HG02943 (cell line): Measurements from ENCODE around the gene DUSP10.

Experiments used
- ATAC-seq: cut with Tn5 transposase; IDR thresholded peaks from one replicate; pipeline ENCODE4 v1.9.1; 2021; ENCODE audit warnings: mild to moderate bottlenecking, low read depth, moderate library complexity; ENCODE audit not compliant: unreplicated experiment

DUSP10 gene

DNA sequence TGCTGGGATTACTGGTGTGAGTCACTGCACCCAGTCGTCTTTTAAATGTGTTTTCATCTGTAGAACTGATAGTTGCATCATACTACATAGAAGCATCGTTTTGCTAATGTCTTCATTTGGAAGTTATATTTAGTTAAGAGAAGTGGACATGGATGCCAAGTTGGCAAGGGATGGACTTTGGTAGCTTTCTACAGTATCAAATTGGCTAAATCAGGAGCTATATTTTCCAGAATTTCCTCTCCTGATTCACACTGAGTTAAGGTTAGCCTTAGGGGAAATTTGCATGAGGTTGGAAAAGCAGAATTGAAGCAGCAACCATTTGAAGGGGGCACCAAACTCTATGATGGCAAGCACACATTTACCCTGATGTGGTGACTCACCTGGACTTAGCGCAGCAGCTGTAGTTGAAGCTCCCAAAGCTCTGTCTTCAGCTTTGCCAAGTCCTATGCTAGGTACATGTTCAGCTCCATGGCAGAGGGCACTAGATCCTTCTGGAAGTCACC lies 43.9 kb downstream of the DUSP10 start:
- no peak for ATAC-seq

DNA sequence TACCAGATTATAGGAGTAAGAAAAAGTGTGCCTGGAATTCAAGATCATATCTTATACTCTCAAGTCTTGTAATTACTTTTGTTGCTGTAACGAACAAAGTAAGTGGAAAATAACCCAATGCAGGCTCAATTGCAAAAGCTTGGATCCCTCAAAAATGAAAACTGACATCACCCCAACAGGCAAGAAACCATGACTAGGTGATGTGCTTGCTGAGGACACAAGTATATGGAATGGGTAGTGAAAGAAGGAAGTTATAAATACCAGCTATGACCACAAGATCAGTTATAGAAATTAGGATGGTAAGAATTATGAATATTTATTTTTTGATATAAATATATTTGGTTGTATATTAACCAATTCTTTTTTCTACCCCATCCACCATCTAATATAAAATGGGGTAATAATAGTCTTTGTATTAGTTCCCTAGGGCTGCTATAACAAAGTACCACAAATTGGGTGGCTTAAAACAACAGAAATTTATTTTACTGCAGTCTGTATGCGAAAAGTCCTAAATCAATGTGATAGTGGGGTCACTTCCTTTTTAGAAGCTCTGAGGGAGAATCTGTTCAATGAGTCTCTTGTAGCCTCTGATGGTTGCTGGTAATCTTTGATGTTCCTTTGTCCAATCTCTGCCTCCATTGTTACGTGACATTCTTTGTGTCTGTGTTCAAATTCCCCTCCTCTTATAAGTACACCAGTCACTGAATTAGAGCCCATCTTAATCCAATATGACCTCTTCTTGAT lies 45.0 kb downstream of the DUSP10 start:
- ATAC-seq, result no peak

DNA sequence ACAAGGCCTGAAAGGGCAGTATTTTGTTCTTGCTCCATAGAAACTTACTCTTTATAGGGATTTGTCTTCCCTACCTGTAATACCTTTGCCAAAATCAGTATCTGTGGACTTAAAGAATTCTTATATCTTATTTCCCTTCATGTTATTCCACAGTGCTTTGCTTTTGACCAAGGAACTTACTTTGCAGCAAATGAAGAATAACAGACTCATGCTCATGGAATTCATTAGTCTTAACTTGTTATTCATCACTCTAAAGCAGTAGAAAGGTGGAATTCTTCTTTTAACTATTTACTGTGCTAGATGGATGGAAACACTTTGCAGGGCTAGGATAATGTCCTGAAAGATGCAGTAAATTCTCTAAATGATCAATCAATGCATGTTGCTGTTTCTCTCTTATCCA lies 45.9 kb downstream of the DUSP10 start:
- ATAC-seq, result no peak

DNA sequence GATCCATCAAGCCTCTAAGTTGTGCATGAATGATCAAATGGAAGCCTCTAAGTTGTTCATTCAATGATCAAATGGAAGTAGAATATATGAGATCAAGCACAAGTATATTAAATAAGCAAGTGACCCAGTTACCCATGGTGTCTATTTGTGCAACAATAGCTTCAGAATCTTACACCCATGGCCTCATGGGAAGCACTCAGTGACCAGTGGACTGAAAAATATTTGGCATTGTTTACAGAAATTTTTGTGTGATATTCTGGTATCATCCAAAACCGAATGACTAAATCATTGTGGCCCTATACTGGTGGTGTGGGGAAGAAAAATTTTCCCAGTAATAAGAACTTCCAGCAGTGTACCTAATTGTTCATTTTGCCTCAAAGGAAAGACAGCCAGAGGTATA lies 46.6 kb downstream of the DUSP10 start:
- no peak for ATAC-seq

DNA sequence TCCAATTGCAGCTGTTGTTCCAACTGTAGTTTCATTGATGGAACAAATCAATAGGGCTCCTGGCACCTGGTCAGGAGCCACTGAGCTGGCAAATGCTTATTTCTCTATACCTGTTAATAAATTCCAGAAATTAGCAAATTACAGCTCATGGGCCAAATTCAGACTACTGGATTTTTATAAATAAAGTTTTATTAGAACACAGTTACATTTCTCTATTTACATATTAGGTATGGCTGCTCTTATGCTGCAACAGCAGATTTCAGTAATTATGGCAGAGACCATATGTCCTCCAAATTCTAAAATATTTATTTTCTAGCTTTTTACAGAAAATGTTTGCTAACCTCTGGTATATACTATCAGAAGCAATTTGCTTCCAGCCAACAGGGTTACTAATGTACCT lies 47.8 kb downstream of the DUSP10 start:
- no peak for ATAC-seq

DNA sequence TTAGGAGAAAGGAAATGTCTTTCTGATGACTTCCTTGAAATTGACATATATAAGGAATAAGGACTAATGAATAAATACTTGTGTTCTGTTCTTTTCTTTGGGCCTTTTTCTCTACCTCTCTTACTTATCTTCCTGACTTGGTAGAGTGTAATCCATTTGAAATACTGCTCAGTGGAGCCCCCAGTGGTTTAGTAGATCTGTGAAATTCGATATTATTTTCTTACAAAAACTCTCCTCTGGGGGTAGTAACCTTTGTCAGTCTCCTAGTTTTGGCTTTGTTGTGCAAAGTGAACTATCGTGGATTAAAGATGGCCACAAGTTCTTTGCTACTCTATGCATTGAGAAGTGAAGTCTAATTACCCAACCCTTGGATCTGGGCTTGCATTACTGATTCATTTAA lies 48.8 kb downstream of the DUSP10 start:
- no peak for ATAC-seq

DNA sequence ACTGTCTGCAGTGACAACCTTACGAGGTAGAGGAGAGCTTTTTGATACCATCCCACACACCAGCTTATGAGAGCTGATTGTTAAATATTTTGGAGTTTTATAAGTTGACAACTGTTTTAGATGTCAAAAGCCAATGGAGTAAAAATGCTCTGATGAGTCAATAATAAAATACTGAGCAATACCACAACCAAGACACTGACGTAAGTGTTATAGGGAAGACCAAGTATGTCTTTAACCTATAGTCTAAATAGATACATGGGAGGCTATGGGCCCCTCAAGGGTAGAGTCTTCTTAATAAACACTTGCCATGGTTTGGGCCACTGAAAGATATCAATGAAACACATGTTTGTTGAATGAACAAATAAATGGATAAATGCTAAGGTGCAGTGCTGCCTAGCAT lies 49.2 kb downstream of the DUSP10 start:
- ATAC-seq, result no peak

DNA sequence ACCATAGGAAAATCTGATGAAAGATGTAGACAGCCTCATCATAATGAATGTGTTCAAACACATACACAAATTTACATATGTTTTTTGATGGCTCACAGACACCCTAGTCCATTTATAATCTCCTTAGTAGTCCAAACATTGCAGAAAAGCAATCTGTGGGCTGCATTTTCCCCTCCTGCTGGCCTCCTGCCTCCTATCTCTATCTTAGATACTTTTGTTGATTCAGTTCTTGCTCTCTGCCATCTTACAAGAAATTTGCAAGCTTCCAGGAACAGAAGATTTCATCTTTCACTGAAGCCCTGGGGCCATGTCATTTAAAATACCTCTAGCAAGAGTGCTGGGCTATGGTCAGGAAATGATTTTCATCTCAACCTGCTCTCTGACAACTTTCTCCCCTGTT lies 50.6 kb downstream of the DUSP10 start:
- no peak for ATAC-seq

DNA sequence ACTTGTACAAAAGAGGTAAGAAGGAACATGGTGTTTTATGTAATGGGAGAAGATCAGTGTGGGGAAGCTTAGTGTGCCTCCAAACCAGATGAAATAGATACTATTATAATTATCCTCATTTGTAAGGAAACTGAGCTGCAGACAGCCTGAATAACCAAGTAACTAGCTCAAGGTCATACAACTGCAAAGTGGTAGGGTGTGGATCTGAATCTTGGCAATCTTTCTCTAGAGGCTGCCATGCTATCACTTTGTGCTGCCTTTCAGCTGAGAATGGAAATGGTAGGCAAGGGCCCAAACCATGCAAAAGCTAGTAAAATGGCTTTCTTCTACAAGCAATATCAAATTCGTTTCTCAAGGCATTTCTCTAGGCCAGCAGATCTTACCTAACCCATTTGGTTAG lies 51.0 kb downstream of the DUSP10 start:
- ATAC-seq, result no peak

DNA sequence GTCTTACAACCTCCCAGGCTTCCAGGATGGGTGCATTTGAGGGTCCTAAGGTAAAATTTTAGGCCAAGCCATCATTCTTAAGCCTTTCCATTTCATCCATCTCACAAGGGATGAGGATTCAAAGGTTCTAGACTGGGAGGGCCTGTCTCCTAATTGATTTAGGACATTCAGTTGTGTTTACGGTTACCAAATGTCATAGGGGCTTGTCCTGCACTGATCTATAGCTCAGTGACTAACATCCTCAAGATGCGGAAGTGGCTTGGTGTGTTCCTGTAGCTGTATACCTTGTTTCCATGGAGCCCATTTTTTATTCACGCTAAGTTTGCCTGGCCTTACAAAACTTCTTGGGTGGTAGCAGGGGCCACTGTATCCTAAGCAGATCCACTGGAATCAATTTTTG lies 52.8 kb downstream of the DUSP10 start:
- ATAC-seq, result no peak

DNA sequence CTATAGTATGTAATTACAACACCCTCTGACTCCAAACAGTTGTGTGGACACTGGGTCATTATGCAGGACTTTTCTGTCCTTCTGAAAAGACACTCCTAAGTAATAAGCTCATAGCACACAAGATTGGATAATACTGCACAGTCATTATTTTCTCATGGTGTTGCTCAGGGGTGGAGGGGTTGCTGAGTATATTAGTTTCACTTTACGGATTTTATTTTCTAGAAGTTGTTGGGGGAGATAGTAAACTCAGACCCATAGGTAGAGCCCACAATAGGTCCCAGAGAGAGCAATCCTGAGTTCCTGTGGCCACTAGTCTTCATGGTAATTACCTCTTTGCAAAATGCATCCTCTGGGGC lies 53.4 kb downstream of the DUSP10 start:
- no peak for ATAC-seq

DNA sequence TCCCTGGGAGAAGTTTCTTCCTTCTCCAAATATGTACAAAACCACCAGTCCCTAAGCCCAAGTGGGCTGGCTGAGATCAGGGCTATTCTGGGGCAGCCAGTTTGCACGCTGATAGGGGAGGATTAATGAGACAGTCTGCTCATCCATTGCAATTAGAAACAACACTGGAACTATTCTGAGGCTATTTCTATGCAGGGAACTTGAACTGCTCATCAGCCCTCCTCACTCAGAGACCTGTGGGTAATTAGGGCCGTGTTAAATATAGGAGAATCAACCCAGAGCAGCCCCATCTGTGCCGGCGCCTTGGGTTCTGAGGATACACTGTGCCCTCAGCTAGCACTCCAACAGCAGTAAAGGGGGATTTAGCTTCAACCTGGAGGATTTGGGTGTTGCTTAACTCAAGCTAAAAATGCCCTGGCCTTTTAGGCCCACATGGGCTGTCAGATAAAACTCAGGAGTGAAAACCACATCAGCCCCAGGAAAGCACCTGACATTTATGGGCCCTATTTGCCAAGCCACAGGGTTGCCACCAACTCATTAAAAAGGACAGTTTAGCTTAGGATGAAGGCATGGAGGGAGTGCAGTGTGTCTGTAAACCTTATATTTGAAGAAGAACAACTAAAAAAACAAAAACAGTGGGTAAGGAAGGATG lies 53.9 kb downstream of the DUSP10 start:
- ATAC-seq, result no peak

DNA sequence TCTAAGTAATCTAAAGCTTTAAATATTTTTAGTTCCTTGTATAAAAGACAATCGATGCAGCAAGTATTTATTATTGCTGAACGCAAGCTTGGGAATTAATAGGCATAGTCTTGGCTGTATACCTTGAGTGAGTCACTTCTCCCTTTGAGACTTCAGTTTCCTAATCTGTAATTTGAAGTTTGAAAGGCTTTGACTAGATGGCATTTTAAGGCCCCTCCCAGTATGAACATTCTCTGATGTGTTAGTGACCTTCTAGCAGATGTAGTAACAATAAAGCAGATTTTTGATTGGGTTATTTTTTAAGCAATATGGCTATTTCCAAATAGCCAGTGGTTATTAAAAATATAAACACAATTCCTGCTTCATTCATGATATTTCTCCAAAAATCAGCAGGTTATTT lies 58.2 kb downstream of the DUSP10 start:
- ATAC-seq, result no peak

DNA sequence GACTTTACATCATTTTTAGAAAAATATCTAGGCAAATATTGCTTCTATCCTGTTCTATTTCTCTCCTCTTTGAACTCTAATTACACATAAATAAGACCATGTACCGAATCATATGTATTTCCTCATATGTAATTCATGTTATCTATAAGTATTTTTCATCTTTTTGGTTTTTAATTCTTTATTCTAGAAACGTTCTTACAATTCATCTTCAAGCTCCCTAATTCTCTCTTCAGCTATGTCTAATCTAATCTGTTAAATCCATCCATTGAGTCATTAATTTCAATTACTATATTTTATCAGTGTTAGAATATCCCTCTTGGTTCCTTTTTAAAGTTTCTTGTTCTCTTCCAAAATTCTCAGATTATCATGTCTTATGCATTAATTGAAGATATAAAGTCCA lies 61.8 kb downstream of the DUSP10 start:
- ATAC-seq, result no peak

DNA sequence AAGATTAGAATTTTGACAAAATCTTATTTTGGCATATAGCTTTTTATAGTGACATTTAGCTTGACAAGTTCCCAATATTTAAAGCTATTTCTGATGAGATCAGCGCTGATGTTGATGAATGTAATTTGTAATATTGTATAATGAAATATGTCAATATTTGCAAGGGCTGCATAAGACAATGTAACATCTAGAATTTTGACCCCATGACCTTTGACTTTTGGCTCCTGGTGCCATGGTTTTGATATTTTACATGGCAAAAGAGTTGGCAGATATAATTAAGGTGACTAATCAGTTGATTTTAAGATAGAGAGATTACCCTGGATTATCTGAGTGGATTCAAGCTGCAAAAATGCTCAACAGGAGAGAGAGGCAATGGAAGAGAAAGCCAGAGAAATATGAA lies 63.9 kb downstream of the DUSP10 start:
- ATAC-seq, result no peak

DNA sequence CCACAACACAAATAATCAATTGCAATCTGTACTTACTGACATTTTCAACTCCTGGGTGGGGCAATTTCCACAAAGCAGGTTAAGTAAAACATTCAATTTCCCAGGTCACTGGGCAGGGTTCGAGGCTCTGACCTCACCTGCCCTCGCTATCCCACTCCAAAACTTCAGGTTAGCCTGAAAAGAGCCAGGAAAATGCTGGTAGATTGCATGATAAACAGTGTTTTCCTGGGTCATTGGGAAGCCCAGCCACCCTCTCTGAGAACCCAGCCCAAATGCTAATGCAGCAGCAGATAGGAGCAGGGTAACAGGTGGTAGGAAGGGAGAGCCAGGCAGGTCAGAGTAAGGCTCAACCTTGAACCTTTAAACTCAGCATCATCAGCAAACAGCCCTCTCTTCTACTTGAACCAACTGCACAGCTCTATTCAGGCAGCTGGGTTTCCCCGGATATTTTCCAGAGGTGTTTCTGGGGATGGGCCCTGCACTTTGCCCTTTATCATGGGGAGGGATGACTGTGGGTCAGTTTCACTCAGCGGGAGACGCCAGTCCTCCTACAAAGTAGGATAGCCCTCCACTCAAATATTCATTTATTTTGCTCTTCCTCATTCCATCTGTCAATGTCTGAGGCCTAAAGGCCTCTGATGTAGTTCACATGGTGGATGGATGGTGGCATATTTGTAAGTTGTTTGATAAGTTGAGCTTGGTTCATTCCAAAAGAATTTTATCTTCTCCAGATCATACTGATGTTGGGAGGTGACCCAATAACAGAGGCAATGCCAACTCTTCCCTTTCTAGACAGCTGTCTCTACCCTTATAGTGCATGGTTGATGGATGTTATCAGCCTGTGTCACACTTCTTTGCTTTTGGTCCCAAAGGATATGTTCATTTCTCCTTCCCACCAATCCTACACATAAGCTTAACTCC lies 65.7 kb downstream of the DUSP10 start:
- ATAC-seq, result no peak

DNA sequence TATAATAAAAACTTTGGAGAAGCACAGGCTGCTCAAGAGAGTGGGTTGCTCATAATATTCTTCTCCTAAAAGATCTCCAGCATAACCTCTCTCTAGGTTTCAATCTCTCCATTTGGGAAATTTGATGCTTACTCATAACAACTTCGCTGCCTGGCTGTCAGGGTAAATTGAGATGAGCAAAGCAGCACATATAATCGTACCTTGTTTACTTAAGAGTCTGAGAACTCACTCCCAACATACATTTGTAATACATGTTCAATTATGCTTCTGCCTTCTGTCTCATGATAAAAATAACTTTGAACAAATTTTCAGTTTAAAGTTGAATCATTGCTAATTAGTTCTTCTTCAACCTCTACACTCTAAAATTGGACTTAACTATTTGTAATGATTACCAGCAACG lies 68.9 kb downstream of the DUSP10 start:
- ATAC-seq, result no peak

DNA sequence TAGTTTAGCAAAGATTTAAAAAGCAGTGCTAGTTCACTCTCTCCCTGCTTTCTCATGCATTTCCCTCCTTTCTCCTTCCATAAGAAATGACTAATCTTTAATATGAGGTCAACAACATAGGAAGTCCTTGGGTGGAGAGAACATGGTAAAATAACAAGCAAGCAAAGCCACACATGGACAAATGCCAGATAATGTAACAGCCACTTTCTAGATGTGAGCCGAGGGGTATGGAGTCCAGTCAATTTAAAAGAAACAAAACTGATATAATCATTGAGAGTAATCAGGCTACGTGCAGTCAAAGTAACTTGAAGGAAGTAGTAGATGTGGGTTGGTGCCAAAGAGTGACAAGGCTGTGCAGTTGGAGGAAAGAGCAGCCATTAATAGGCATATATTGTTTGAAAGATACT lies 69.6 kb downstream of the DUSP10 start:
- ATAC-seq, result no peak

DNA sequence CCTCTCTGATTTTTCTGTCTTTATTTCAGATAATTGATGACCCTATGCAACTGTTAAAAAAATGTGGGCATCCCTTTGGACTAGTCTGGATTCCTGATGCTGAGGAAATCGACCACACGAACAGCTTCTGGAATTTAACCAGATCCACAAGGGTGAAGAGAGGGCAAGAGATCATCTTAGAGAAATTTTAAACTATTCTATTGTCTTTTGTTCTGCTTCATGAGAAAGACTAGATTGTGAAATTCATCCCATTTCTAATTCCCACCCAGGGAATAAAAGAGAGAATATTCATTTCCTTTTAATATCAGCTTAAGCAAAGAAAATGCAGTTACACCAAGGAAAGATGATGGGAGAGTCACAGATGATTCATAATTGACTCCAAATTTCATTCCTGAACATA lies 71.8 kb downstream of the DUSP10 start:
- ATAC-seq, result no peak

DNA sequence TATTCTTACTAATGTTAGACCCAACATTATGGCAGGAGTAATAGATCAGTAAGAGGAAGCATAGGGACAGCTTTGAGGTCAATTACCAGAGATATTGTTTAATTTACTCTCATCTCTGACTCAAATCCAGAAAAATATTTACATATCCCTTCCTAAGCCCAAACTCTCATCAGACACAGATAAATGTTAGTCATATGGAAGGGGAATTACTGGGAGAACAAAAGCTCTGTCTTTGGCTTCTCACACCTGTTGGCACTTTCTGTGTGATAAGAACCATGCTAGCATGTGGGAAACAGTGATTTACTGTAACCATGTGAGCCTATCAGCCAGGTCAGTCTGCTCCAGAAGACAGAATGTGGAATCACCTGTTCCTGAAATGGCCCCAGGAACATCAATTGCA lies 72.4 kb downstream of the DUSP10 start:
- ATAC-seq, result no peak

DNA sequence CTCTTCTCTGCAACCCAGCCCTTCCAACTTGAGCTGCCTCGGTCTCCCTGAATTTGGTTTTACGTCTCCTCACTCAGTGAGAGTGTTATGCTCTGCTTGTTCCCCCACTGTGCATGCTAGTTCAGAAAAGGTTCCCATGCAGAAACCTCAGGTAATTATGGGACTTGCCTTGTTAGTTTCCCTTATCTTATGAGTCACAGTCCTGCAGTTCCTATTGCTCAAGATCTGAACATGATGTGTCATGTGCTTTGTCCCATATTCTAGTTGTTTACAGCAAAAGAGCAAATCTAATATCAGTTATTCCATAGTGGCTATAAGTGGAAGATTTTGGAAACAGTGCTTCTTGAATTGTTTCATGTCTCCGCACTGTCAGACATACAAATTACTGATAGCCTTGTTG lies 74.4 kb downstream of the DUSP10 start:
- no peak for ATAC-seq
